Neural cell (in vitro differentiated cells): Measurements from ENCODE around the gene KCTD16. TPM values are rescaled to one million over a fixed set of nuclear protein-coding genes. Genes with fewer than 3 reads are reported as not detected.

Experiments
- H2AFZ ChIP-seq: fragments of 200-600, 300-800 bp; sonication (generic), shearing (Covaris generic); 2 replicates; pipeline ENCODE4 v1.6.0; 2014; ENCODE audit warnings: low read depth, mild to moderate bottlenecking, antibody characterized with exemption, low read length, moderate library complexity
- H3F3A ChIP-seq: fragments of 200-600 bp; shearing (Covaris generic); 2 replicates; pipeline ENCODE4 v1.6.1; 2016; ENCODE audit warnings: mild to moderate bottlenecking, moderate library complexity, mixed read lengths, antibody characterized with exemption, low read length; ENCODE audit not compliant: insufficient read depth, poor library complexity, severe bottlenecking
- H3K27ac ChIP-seq: fragments of 200-600, 300-800 bp; sonication (generic), shearing (Covaris generic); 2 replicates; pipeline ENCODE4 v1.5.1; 2014; ENCODE audit warnings: mild to moderate bottlenecking, low read length, moderate library complexity
- H3K27me3 ChIP-seq: fragments of 300-800, 200-600 bp; sonication (generic), shearing (Covaris generic); 2 replicates; pipeline ENCODE4 v1.6.0; 2014; ENCODE audit warnings: mild to moderate bottlenecking, low read depth, low read length, moderate library complexity; ENCODE audit not compliant: insufficient read depth
- H3K36me3 ChIP-seq: fragments of 300-800, 200-600 bp; sonication (generic), shearing (Covaris generic); 2 replicates; pipeline ENCODE4 v1.5.1; 2014; ENCODE audit warnings: mild to moderate bottlenecking, antibody characterized with exemption, low read length, moderate library complexity; ENCODE audit not compliant: insufficient read depth
- H3K4me2 ChIP-seq: fragments of 300-800, 200-600 bp; sonication (generic), shearing (Covaris generic); 2 replicates; pipeline ENCODE4 v1.6.0; 2014; ENCODE audit warnings: mild to moderate bottlenecking, low read length
- H3K4me3 ChIP-seq: fragments of 300-800, 200-600 bp; sonication (generic), shearing (Covaris generic); 2 replicates; pipeline ENCODE4 v1.5.1; 2014; ENCODE audit warnings: mild to moderate bottlenecking, low read length, moderate library complexity
- H3K79me2 ChIP-seq: fragments of 200-600 bp; shearing (Covaris generic); replicated peaks from 2 replicates; pipeline ENCODE4 v1.6.0; 2014; ENCODE audit warnings: mild to moderate bottlenecking, low read length, moderate library complexity; ENCODE audit not compliant: insufficient read depth
- H3K9ac ChIP-seq: fragments of 300-800, 200-600 bp; sonication (generic), shearing (Covaris generic); 2 replicates; pipeline ENCODE4 v1.6.1; 2016; ENCODE audit warnings: mild to moderate bottlenecking, low read length, mixed read lengths
- H3K9me2 ChIP-seq: fragments of 200-600 bp; shearing (Covaris generic); 2 replicates; pipeline ENCODE4 v1.6.1; 2016; ENCODE audit warnings: mild to moderate bottlenecking, low read length, mixed read lengths; ENCODE audit not compliant: insufficient read depth
- H3K9me3 ChIP-seq: fragments of 200-600, 300-800 bp; sonication (generic), shearing (Covaris generic); 2 replicates; pipeline ENCODE4 v1.6.1; 2016; ENCODE audit warnings: mild to moderate bottlenecking, mixed run types, low read length, moderate library complexity, mixed read lengths
- H4K20me1 ChIP-seq: fragments of 200-600 bp; shearing (Covaris generic); 2 replicates; pipeline ENCODE4 v1.6.1; 2016; ENCODE audit warnings: mild to moderate bottlenecking, mixed run types; ENCODE audit not compliant: insufficient read depth
- EP300 ChIP-seq: fragments of 450-650 bp; conservative IDR thresholded peaks from 2 replicates; pipeline ENCODE4 v1.6.1; 2014; ENCODE audit warnings: antibody characterized with exemption, mild to moderate bottlenecking, moderate library complexity; ENCODE audit not compliant: poor library complexity, severe bottlenecking
- EZH2 ChIP-seq: fragments of 200-600, 300-800 bp; shearing (Covaris generic), sonication (generic); IDR thresholded peaks from 2 replicates; pipeline ENCODE4 v1.6.1; 2014; ENCODE audit warnings: antibody characterized with exemption, low read length, borderline replicate concordance, mild to moderate bottlenecking; ENCODE audit not compliant: insufficient read depth, poor library complexity, severe bottlenecking
- MXI1 ChIP-seq: fragments of 450-650 bp; conservative IDR thresholded peaks from 2 replicates; pipeline ENCODE4 v1.6.1; 2014; ENCODE audit warnings: antibody characterized with exemption, mild to moderate bottlenecking; ENCODE audit not compliant: poor library complexity, severe bottlenecking
- POLR2AphosphoS5 ChIP-seq: IDR thresholded peaks from 2 replicates; pipeline ENCODE4 v1.6.1; 2012
- RAD21 ChIP-seq: fragments of 450-650 bp; conservative IDR thresholded peaks from 2 replicates; pipeline ENCODE4 v1.6.1; 2014; ENCODE audit warnings: antibody characterized with exemption, mild to moderate bottlenecking, moderate library complexity
- SMC3 ChIP-seq: fragments of 450-650 bp; conservative IDR thresholded peaks from 2 replicates; pipeline ENCODE4 v1.6.1; 2014; ENCODE audit warnings: antibody characterized with exemption, mild to moderate bottlenecking, moderate library complexity; ENCODE audit not compliant: poor library complexity
- TAF1 ChIP-seq: IDR thresholded peaks from 2 replicates; pipeline ENCODE4 v1.6.1; 2012; ENCODE audit warnings: low read depth
- polyA plus RNA-seq: library from polyadenylated mRNA; depleted of rRNA; stranded (reverse); fragments of >200 nt; gene quantifications from 2 replicates; pipeline ENCODE4 v1.2.3, GENCODE V29; 2014
- TF ChIP-seq, protein P1 (sequence below): IDR thresholded peaks from 2 replicates; pipeline ENCODE4 v1.6.1; 2012; ENCODE audit warnings: borderline replicate concordance
- TF ChIP-seq, protein P2 (sequence below): fragments of 450-650 bp; IDR thresholded peaks from 2 replicates; pipeline ENCODE4 v1.5.1; 2014; ENCODE audit warnings: antibody characterized with exemption, mild to moderate bottlenecking, moderate library complexity; ENCODE audit not compliant: poor library complexity, severe bottlenecking

Gene KCTD16
- polyA plus RNA-seq, 1 donor from 2014 or later = 7.1 TPM

GRCh38 chr5:144134194-144134826 is 36.4 kb upstream of the KCTD16 start:
- Histone ChIP-seq H3K9me2 (no peaks in the 10 kb centered on the region), H3K9me3 (no peaks in the 10 kb centered on the region), H4K20me1 (no peaks in the 10 kb centered on the region), H2AFZ (no peak overlapping the region), H3K4me2 (no peak overlapping the region), H3K79me2 (no peaks in the 10 kb centered on the region), H3F3A (no peaks in the 10 kb centered on the region), H3K36me3 (no peaks in the 10 kb centered on the region), H3K9ac (no peak overlapping the region), H3K4me3 (no peak overlapping the region), H3K27me3 (no peaks in the 10 kb centered on the region), H3K27ac (no peak overlapping the region)
- TF ChIP-seq POLR2AphosphoS5 (no peak), TAF1 (no peak), RAD21 (no peak), EP300 (no peak), MXI1 (no peak), EZH2 (no peak)
- TF ChIP-seq, protein P1, sequence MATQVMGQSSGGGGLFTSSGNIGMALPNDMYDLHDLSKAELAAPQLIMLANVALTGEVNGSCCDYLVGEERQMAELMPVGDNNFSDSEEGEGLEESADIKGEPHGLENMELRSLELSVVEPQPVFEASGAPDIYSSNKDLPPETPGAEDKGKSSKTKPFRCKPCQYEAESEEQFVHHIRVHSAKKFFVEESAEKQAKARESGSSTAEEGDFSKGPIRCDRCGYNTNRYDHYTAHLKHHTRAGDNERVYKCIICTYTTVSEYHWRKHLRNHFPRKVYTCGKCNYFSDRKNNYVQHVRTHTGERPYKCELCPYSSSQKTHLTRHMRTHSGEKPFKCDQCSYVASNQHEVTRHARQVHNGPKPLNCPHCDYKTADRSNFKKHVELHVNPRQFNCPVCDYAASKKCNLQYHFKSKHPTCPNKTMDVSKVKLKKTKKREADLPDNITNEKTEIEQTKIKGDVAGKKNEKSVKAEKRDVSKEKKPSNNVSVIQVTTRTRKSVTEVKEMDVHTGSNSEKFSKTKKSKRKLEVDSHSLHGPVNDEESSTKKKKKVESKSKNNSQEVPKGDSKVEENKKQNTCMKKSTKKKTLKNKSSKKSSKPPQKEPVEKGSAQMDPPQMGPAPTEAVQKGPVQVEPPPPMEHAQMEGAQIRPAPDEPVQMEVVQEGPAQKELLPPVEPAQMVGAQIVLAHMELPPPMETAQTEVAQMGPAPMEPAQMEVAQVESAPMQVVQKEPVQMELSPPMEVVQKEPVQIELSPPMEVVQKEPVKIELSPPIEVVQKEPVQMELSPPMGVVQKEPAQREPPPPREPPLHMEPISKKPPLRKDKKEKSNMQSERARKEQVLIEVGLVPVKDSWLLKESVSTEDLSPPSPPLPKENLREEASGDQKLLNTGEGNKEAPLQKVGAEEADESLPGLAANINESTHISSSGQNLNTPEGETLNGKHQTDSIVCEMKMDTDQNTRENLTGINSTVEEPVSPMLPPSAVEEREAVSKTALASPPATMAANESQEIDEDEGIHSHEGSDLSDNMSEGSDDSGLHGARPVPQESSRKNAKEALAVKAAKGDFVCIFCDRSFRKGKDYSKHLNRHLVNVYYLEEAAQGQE = no peak

- no peak overlapping the region for H3K4me3 ChIP-seq
- H3K4me2 ChIP-seq = no peak overlapping the region
- H3K27ac ChIP-seq = no peak overlapping the region
- no peaks in the 10 kb centered on the region for H3K27me3 ChIP-seq
- no peaks in the 10 kb centered on the region for H3K9me3 ChIP-seq
- TF ChIP-seq EP300 = no peak
- TF ChIP-seq EZH2 = no peak
- TF ChIP-seq POLR2AphosphoS5 = no peak
- no peak for TF ChIP-seq MXI1
- TF ChIP-seq TAF1 = no peak
- TF ChIP-seq, protein P1 = no peak
- no peak for TF ChIP-seq SMC3
- TF ChIP-seq, protein P2, sequence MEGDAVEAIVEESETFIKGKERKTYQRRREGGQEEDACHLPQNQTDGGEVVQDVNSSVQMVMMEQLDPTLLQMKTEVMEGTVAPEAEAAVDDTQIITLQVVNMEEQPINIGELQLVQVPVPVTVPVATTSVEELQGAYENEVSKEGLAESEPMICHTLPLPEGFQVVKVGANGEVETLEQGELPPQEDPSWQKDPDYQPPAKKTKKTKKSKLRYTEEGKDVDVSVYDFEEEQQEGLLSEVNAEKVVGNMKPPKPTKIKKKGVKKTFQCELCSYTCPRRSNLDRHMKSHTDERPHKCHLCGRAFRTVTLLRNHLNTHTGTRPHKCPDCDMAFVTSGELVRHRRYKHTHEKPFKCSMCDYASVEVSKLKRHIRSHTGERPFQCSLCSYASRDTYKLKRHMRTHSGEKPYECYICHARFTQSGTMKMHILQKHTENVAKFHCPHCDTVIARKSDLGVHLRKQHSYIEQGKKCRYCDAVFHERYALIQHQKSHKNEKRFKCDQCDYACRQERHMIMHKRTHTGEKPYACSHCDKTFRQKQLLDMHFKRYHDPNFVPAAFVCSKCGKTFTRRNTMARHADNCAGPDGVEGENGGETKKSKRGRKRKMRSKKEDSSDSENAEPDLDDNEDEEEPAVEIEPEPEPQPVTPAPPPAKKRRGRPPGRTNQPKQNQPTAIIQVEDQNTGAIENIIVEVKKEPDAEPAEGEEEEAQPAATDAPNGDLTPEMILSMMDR = no peak
- TF ChIP-seq RAD21 = no peak
- no peak overlapping the region for H2AFZ ChIP-seq
- no peaks in the 10 kb centered on the region for H3K9me2 ChIP-seq
- no peak overlapping the region for H3K9ac ChIP-seq
- no peaks in the 10 kb centered on the region for H3F3A ChIP-seq
- no peaks in the 10 kb centered on the region for H3K36me3 ChIP-seq
- no peaks in the 10 kb centered on the region for H3K79me2 ChIP-seq
- H4K20me1 ChIP-seq = no peaks in the 10 kb centered on the region
Observed at GRCh38 chr5:144135113-144135762, 35.4 kb upstream of the KCTD16 start.
